K562 (cell line): ENCODE measurements around the gene CCNL1. TPM values are rescaled to one million over a fixed set of nuclear protein-coding genes. Genes with fewer than 3 reads are reported as not detected.

Experiments
- CBX2 ChIP-seq: fragments of 200-600 bp; sonication (generic); IDR thresholded peaks from one replicate; pipeline ENCODE4 v1.6.1; 2012; ENCODE audit warnings: mild to moderate bottlenecking, low read length, inconsistent platforms; ENCODE audit not compliant: insufficient read depth, poor library complexity, severe bottlenecking
- DPF2 ChIP-seq: fragments of 450-650 bp; IDR thresholded peaks from 2 replicates; pipeline ENCODE4 v1.6.1; 2016
- ELF2 ChIP-seq: fragments of 250-450 bp; sonication (Bioruptor Pico); IDR thresholded peaks from 2 replicates; pipeline ENCODE4 v1.5.0; 2021; ENCODE audit warnings: mild to moderate bottlenecking
- GTF2A2 ChIP-seq: IDR thresholded peaks from 2 replicates; pipeline ENCODE4 v1.6.1; 2016; ENCODE audit warnings: mild to moderate bottlenecking, missing genetic modification characterization, missing compliant biosample characterization
- KDM2B ChIP-seq: fragments of 250-450 bp; sonication (Bioruptor Pico); IDR thresholded peaks from 2 replicates; pipeline ENCODE4 v1.8.0; 2021; ENCODE audit warnings: mild to moderate bottlenecking, moderate library complexity
- NR2C1 ChIP-seq, 2 experiments: fragments of 450-650 bp; IDR thresholded peaks; 2 replicates each; pipeline ENCODE4 v1.6.1; 2017; ENCODE audit warnings: mild to moderate bottlenecking in 2 of 2, antibody characterized with exemption in 1 of 2, inconsistent platforms in 1 of 2, missing compliant biosample characterization in 1 of 2, missing genetic modification characterization in 1 of 2
- SIN3B ChIP-seq: fragments of 450-650 bp; IDR thresholded peaks from 2 replicates; pipeline ENCODE4 v1.6.1; 2017; ENCODE audit warnings: low read depth, mild to moderate bottlenecking, moderate library complexity
- SOX6 ChIP-seq: fragments of 450-650 bp; IDR thresholded peaks from 2 replicates; pipeline ENCODE4 v1.6.1; 2014; ENCODE audit warnings: mild to moderate bottlenecking
- TEAD4 ChIP-seq, 2 experiments: sonication (generic) in 1 of 2; formaldehyde crosslinking in 1 of 2; IDR thresholded peaks; 2 replicates each; pipeline versions ENCODE4 v1.6.1 to v1.8.0; 2012 to 2022; ENCODE audit warnings: borderline replicate concordance in 1 of 2, inconsistent platforms in 1 of 2, low read length in 1 of 2, mild to moderate bottlenecking in 1 of 2, missing genetic modification reagents in 1 of 2
- TFAM ChIP-seq: fragments of 250-450 bp; sonication (Bioruptor Pico); conservative IDR thresholded peaks from 2 replicates; pipeline ENCODE4 v1.5.0; 2021; ENCODE audit warnings: mild to moderate bottlenecking, moderate library complexity
- polyA plus RNA-seq, 8 experiments: library from polyadenylated mRNA; depleted of rRNA in 4 of 8; stranded (reverse) in 5 of 8; unstranded in 3 of 8; fragments of >200 nt; fragmentation: Nextera tagmentation in 2 of 8; fragmentation: Illumina TruSeq in 1 of 8; extraction: Ambion mirVana in 2 of 8; extraction: Trizol in 1 of 8; gene quantifications; 2 replicates each; pipeline versions ENCODE4 v1.2.1 to v1.2.3, GENCODE V29; 2011 to 2014; ENCODE audit warnings: inconsistent platforms in 1 of 8, missing spikeins in 1 of 8
- total RNA-seq, 7 experiments: library from RNA; depleted of rRNA in 6 of 7; stranded (reverse); fragments of >200 nt in 6 of 7; fragmentation: Illumina TruSeq in 2 of 7; extraction: Trizol in 2 of 7; gene quantifications; 2 replicates each; pipeline versions ENCODE4 v1.2.1 to v1.2.3, GENCODE V29; 2011 to 2021; ENCODE audit warnings: low replicate concordance in 1 of 7
- TF ChIP-seq, protein P1 (sequence below): fragments of 450-650 bp; IDR thresholded peaks from 2 replicates; pipeline ENCODE4 v1.6.1; 2016; ENCODE audit warnings: mild to moderate bottlenecking, moderate library complexity

Gene CCNL1
- total and polyA plus RNA-seq, 9 of the 15 experiments (the other 6 are each of a cell fraction or from before 2014, with no cell fraction given): 16.1 to 186 (median 132) TPM

DNA sequence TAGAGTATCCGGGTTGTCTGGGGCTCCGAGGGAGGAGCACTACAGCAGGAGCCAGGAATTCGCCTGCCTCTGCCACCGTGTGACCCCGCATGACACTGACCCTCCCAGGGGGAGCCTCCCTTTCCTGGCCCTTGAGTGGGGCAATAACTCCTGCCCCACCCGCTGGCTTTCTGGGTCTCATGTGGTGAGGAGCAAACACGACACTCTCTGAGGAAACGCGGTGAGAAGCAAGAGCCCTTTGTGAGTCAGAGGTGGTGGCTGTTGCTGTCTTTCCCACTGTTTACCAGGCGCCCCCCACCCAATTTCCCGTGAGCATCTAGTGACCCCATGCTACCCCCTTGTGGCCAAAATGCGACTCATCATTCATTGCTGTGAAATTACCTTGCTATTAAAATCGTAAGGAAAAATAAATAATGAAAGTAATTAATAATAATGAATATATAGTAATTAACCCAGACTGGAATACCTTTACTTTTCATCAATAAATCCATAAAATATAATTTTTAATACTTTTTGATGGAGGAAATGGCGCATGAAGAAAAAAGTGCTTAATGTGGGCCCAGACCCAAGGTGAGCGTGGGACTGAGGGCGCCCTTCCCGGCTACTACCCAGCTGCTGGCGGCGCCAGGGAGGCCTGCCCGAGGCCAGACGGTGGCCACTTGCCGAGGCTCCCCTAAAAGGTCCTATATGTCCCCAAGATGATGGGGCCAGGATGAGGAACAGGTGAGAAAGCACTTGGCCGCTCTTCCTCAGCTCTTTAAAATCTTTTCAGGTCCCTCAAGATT is 29.3 kb downstream of the CCNL1 start (continued):
- TF ChIP-seq, protein P1, sequence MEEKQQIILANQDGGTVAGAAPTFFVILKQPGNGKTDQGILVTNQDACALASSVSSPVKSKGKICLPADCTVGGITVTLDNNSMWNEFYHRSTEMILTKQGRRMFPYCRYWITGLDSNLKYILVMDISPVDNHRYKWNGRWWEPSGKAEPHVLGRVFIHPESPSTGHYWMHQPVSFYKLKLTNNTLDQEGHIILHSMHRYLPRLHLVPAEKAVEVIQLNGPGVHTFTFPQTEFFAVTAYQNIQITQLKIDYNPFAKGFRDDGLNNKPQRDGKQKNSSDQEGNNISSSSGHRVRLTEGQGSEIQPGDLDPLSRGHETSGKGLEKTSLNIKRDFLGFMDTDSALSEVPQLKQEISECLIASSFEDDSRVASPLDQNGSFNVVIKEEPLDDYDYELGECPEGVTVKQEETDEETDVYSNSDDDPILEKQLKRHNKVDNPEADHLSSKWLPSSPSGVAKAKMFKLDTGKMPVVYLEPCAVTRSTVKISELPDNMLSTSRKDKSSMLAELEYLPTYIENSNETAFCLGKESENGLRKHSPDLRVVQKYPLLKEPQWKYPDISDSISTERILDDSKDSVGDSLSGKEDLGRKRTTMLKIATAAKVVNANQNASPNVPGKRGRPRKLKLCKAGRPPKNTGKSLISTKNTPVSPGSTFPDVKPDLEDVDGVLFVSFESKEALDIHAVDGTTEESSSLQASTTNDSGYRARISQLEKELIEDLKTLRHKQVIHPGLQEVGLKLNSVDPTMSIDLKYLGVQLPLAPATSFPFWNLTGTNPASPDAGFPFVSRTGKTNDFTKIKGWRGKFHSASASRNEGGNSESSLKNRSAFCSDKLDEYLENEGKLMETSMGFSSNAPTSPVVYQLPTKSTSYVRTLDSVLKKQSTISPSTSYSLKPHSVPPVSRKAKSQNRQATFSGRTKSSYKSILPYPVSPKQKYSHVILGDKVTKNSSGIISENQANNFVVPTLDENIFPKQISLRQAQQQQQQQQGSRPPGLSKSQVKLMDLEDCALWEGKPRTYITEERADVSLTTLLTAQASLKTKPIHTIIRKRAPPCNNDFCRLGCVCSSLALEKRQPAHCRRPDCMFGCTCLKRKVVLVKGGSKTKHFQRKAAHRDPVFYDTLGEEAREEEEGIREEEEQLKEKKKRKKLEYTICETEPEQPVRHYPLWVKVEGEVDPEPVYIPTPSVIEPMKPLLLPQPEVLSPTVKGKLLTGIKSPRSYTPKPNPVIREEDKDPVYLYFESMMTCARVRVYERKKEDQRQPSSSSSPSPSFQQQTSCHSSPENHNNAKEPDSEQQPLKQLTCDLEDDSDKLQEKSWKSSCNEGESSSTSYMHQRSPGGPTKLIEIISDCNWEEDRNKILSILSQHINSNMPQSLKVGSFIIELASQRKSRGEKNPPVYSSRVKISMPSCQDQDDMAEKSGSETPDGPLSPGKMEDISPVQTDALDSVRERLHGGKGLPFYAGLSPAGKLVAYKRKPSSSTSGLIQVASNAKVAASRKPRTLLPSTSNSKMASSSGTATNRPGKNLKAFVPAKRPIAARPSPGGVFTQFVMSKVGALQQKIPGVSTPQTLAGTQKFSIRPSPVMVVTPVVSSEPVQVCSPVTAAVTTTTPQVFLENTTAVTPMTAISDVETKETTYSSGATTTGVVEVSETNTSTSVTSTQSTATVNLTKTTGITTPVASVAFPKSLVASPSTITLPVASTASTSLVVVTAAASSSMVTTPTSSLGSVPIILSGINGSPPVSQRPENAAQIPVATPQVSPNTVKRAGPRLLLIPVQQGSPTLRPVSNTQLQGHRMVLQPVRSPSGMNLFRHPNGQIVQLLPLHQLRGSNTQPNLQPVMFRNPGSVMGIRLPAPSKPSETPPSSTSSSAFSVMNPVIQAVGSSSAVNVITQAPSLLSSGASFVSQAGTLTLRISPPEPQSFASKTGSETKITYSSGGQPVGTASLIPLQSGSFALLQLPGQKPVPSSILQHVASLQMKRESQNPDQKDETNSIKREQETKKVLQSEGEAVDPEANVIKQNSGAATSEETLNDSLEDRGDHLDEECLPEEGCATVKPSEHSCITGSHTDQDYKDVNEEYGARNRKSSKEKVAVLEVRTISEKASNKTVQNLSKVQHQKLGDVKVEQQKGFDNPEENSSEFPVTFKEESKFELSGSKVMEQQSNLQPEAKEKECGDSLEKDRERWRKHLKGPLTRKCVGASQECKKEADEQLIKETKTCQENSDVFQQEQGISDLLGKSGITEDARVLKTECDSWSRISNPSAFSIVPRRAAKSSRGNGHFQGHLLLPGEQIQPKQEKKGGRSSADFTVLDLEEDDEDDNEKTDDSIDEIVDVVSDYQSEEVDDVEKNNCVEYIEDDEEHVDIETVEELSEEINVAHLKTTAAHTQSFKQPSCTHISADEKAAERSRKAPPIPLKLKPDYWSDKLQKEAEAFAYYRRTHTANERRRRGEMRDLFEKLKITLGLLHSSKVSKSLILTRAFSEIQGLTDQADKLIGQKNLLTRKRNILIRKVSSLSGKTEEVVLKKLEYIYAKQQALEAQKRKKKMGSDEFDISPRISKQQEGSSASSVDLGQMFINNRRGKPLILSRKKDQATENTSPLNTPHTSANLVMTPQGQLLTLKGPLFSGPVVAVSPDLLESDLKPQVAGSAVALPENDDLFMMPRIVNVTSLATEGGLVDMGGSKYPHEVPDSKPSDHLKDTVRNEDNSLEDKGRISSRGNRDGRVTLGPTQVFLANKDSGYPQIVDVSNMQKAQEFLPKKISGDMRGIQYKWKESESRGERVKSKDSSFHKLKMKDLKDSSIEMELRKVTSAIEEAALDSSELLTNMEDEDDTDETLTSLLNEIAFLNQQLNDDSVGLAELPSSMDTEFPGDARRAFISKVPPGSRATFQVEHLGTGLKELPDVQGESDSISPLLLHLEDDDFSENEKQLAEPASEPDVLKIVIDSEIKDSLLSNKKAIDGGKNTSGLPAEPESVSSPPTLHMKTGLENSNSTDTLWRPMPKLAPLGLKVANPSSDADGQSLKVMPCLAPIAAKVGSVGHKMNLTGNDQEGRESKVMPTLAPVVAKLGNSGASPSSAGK: peak; percentile 3; the same call in 1 of the 2 replicates
- TF ChIP-seq DPF2 (peak; percentile 49), SIN3B (no peak), CBX2 (no peak), SOX6 (no peak; the same call in 1 of the 2 replicates), TFAM (CRISPR knock-in tag) (no peak), KDM2B (CRISPR knock-in tag) (no peak), ELF2 (CRISPR knock-in tag) (no peak), TEAD4 (IDR thresholded peaks at IDR 0.05; ENCODE audit: low read length) (no peak), TEAD4 (CRISPR knock-in tag; IDR thresholded peaks at IDR 0.05; ENCODE audit: borderline replicate concordance) (no peak), NR2C1 (IDR thresholded peaks at IDR 0.05) (no peak), NR2C1 (tag; IDR thresholded peaks at IDR 0.05) (peak; percentile 62), GTF2A2 (tag) (no peak)
